ENCODE results near the gene B3GALT6.

DNA sequence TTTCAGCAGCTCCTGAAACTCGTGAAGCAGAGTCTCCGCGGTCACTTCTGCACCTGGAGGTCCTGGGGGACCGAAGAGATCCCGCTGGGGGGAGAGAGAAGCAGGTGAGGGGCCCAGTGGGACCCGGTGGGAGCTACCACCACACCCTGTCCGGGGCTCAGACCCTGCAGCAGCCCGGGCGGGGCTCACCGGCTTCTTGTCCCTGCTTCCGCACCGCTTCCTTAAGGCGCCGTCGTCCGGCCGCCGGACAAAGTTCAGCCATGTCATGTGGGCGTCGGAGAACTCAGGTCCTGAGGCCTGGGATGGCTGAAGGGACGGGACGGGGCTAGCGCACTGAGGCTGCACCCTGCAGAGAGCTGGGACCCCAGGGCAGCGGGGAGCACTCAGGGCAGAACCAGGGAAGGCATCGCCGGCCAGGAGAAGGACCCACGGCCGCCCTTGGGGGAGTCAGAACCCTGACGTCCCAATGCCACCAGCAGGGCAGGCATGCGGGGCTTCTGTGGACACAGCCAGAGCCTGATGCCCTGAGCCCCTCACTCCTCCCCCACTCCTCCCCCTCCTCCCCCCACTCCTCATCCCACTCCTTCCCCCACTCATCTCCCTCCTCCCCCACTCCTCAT lies 12.3 kb downstream of the B3GALT6 start:
- TF ChIP-seq, protein P1, sequence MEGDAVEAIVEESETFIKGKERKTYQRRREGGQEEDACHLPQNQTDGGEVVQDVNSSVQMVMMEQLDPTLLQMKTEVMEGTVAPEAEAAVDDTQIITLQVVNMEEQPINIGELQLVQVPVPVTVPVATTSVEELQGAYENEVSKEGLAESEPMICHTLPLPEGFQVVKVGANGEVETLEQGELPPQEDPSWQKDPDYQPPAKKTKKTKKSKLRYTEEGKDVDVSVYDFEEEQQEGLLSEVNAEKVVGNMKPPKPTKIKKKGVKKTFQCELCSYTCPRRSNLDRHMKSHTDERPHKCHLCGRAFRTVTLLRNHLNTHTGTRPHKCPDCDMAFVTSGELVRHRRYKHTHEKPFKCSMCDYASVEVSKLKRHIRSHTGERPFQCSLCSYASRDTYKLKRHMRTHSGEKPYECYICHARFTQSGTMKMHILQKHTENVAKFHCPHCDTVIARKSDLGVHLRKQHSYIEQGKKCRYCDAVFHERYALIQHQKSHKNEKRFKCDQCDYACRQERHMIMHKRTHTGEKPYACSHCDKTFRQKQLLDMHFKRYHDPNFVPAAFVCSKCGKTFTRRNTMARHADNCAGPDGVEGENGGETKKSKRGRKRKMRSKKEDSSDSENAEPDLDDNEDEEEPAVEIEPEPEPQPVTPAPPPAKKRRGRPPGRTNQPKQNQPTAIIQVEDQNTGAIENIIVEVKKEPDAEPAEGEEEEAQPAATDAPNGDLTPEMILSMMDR (IDR thresholded peaks at IDR 0.05; ENCODE audit: low read depth, low read length, missing input control), result no peak
- TF ChIP-seq SP1 (IDR thresholded peaks at IDR 0.05) (no peak), GABPA (IDR thresholded peaks at IDR 0.05 in 1 of 2, conservative IDR thresholded peaks at IDR 0.05 in 1 of 2) (no peak), YY1 (IDR thresholded peaks at IDR 0.05) (no peak), HNF4A (conservative IDR thresholded peaks at IDR 0.05) (no peak), TAF1 (conservative IDR thresholded peaks at IDR 0.05) (no peak), RXRA (IDR thresholded peaks at IDR 0.05) (no peak)
